NCI-H526 (cell line): ENCODE results near the gene MOB1B.
"Not testable (repeated sequence)": the region's sequence is repeated elsewhere in the genome, so short reads cannot be mapped to it uniquely, and the experiment has no call there.

ENCODE experiments used
- DNase-seq, 2 experiments: peaks; one replicate each; lab custom pipeline; 2025; lab: John Stamatoyannopoulos, UW

The MOB1B gene

GRCh38 chr4:71008196-71008595 is 106.0 kb downstream of the MOB1B start:
- no peak for DNase-seq

DNA sequence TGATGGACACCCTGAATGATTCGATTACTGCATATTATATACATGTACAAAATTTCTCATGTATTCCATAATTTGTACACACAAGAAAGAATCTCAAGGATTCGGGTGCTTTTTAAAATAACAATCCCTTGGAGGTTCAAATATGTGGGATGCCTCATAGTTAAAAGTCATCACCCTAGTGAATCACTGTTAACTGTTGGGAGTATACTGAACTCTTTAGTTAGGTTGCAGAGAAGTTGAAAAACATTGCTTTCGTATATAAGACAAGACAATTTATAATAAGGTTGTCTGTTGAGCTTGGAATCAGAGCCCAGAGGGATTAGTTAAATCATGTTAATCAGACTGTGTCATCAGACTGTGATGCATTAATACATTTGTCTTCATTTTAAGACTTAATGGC is 106.9 kb downstream of the MOB1B start:
- no peak for DNase-seq

DNA sequence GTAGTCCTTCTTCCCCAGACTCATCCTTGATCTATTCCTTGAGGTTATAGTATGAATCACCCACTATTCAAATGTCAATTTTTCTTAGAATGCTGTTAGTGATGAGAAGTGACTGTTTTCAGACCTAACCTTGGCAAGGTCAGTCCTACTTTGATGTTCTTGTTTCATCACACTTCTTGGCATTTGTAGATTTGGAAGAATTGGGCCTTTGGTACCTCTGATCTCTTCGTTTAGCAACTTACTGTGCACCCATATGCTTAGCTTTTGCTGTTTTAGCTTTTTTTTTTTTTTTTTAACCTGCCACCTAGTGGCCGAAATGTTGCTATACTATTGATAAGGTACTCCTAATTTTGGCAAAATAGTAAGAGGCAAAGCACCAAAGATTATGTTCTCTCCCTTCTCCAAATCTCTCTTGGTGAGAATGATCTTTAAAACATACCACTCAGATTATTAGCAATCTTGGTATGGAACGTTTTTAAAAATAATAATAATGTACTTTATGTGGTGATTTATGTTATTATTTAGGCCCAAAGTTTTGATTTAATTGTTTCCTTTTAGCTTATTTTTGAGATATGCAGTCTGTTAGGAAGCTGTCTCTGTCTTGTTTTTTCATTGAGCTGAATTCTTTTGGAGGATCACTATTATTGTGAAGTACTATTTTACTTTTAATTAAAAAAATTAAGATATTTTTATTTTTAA is 107.9 kb downstream of the MOB1B start:
- peak; percentile 10 to 53 for DNase-seq

GRCh38 chr4:71011451-71011850 is 109.3 kb downstream of the MOB1B start:
- no peak for DNase-seq

- not testable (repeated sequence) for DNase-seq
Measured at GRCh38 chr4:71017391-71017790, 115.2 kb downstream of the MOB1B start.

- DNase-seq: no peak
Measured at GRCh38 chr4:71020611-71021010, 118.4 kb downstream of the MOB1B start.

DNA sequence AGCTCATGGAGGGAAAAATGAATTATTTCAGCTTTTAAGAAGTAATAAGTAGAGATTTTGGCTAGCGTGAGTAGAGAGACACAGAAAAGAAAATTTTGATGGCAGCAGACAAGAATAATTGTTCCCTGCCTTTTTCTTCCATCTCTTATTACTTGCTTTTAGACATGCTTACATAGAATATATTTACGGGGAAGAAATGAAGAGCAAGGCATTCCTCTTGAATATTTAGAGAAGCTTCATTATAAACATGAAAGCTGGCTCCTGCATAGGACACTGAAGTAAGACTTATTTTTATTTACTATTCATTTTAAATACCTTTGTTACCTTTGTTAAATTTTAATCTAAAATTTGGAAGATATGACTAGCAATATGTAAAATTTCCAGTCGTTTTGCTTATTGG is 123.5 kb downstream of the MOB1B start:
- no peak for DNase-seq

DNA sequence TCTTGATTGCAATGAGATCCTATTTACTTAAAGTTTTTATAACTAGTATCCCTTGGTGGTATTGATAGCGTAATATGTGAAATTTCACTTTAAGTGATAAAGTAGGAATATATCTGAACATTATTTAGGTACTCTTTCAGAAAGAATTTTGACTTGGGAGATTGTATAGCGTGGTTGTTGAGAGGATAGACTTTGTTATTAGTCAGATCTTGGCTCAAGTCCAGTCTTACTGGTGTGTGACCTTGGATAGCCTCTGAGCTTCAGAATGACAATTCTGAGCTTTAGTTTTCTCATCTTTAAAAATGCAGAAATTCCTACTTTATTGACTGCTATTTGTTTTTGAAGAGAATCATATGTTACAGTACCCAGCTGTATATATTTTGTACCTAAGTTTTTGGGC is 123.9 kb downstream of the MOB1B start:
- no peak for DNase-seq

DNA sequence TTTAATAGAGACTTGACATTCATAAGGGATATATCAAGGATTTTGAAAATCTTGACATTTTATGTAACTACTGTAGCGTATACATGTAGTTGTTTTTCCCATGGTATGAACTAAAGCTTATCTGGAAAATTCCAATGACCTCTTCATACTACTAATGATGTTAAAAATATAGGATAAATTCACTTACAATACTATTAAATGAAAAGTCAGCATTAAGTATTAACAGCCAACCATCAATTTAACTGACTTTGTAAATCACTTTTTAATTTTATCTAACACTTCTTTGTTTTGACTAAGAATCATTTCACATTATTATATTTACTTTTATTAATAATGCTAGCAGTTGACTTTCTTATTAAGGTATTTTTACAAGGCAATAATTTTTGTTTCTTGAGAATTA is 125.4 kb downstream of the MOB1B start:
- DNase-seq: no peak

- no peak for DNase-seq
Measured at GRCh38 chr4:71029504-71029903, 127.3 kb downstream of the MOB1B start.

GRCh38 chr4:71032106-71032505 is 129.9 kb downstream of the MOB1B start:
- not testable (repeated sequence) for DNase-seq
